Measurements from ENCODE around the gene SPACDR.

SPACDR gene

GRCh38 chr7:100411101-100411500 is 53.0 kb downstream of the SPACDR start:
- TF ChIP-seq CTCF (IDR thresholded peaks at IDR 0.05; ENCODE audit: insufficient read depth, low read length, poor library complexity, severe bottlenecking) = no peak
- H3K4me3 ChIP-seq (replicated peaks; ENCODE audit: low read depth, low read length) = no peak overlapping the region
- no peaks in the 10 kb centered on the region for H3K27me3 ChIP-seq (replicated peaks; ENCODE audit: control insufficient read depth, insufficient read depth, low read length)
- DNase-seq (ENCODE audit: extremely low read depth, insufficient read length) = no peak
- no peaks in the 10 kb centered on the region for H3K36me3 ChIP-seq (ENCODE audit: control insufficient read depth, insufficient read depth, low read length)

GRCh38 chr7:100407285-100408180 is 56.5 kb downstream of the SPACDR start:
- no peaks in the 10 kb centered on the region for H3K36me3 ChIP-seq (ENCODE audit: control insufficient read depth, insufficient read depth, low read length)
- peak; percentile 67 for TF ChIP-seq CTCF (IDR thresholded peaks at IDR 0.05; ENCODE audit: insufficient read depth, low read length, poor library complexity, severe bottlenecking)
- no peak for DNase-seq (ENCODE audit: extremely low read depth, insufficient read length)
- no peaks in the 10 kb centered on the region for H3K27me3 ChIP-seq (replicated peaks; ENCODE audit: control insufficient read depth, insufficient read depth, low read length)
- H3K4me3 ChIP-seq (replicated peaks; ENCODE audit: low read depth, low read length) = no peak overlapping the region

- no peak for TF ChIP-seq CTCF (IDR thresholded peaks at IDR 0.05; ENCODE audit: insufficient read depth, low read length, poor library complexity, severe bottlenecking)
- Histone ChIP-seq H3K36me3 (ENCODE audit: control insufficient read depth, insufficient read depth, low read length) (no peaks in the 10 kb centered on the region), H3K4me3 (replicated peaks; ENCODE audit: low read depth, low read length) (no peak overlapping the region), H3K27me3 (replicated peaks; ENCODE audit: control insufficient read depth, insufficient read depth, low read length) (no peaks in the 10 kb centered on the region)
- no peak for DNase-seq (ENCODE audit: extremely low read depth, insufficient read length)
Measured at GRCh38 chr7:100406767-100407166, 57.3 kb downstream of the SPACDR start.

All from GM06990 (cell line).